ENCODE results near the gene ASGR1.
"Not testable (repeated sequence)": the region's sequence is repeated elsewhere in the genome, so short reads cannot be mapped to it uniquely, and the experiment has no call there.

ASGR1 gene

GRCh38 chr17:7131423-7131791 lies 47.8 kb downstream of the ASGR1 start:
- H3K4me3 ChIP-seq (ENCODE audit: low read depth, low read length), result no peak overlapping the region
- no peak for DNase-seq (ENCODE audit: low read depth)

- H3K4me3 ChIP-seq (ENCODE audit: low read depth, low read length), result no peak overlapping the region
- no peak for DNase-seq (ENCODE audit: low read depth)
Observed at GRCh38 chr17:7130621-7131422, 48.3 kb downstream of the ASGR1 start.

- H3K4me3 ChIP-seq (ENCODE audit: low read depth, low read length), result no peak overlapping the region
- no peak for DNase-seq (ENCODE audit: low read depth)
Observed at GRCh38 chr17:7129311-7129710, 49.9 kb downstream of the ASGR1 start.

DNA sequence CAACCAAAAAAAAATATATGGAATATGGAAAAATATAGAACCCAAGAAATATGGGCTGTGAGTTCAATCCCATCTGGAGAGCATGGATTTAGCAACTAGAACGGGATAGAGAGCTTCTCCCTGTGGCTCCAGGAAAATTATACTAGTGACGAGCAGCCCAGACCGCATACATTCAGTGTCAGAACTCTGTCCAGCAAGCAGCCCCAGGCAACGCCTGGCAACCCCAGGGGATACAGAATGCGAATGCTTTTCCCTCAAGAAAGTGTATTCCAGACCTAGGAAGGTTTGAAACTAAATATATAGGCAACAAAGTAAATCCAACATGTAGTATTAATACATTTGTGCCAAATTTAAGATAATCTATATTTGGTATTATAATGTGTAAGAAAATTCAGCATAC lies 51.0 kb downstream of the ASGR1 start:
- DNase-seq (ENCODE audit: low read depth), result no peak
- no peak overlapping the region for H3K4me3 ChIP-seq (ENCODE audit: low read depth, low read length)

GRCh38 chr17:7127501-7127900 lies 51.7 kb downstream of the ASGR1 start:
- not testable (repeated sequence) for H3K4me3 ChIP-seq (ENCODE audit: low read depth, low read length); DNase-seq (ENCODE audit: low read depth)

GRCh38 chr17:7126386-7126785 lies 52.8 kb downstream of the ASGR1 start:
- DNase-seq (ENCODE audit: low read depth); H3K4me3 ChIP-seq (ENCODE audit: low read depth, low read length): not testable (repeated sequence)

DNA sequence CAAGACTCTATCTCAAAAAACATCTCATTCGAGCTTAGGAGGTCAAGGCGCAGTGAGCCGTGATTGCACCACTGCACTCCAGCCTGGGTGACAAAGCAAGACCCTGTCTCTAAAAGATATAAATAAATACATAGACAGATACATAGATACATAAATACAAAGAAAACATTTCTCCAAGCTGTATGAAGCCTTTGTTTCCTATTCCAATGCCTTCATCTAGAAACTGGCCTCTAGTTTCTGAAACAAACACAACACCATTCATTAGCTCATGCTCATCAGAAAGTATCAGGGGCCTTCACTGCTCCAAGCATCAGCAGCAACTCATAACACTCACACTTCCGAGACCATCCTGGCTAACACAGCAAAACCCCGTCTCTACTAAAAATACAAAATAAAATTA lies 54.2 kb downstream of the ASGR1 start:
- no peak overlapping the region for H3K4me3 ChIP-seq (ENCODE audit: low read depth, low read length)
- no peak for DNase-seq (ENCODE audit: low read depth)

DNA sequence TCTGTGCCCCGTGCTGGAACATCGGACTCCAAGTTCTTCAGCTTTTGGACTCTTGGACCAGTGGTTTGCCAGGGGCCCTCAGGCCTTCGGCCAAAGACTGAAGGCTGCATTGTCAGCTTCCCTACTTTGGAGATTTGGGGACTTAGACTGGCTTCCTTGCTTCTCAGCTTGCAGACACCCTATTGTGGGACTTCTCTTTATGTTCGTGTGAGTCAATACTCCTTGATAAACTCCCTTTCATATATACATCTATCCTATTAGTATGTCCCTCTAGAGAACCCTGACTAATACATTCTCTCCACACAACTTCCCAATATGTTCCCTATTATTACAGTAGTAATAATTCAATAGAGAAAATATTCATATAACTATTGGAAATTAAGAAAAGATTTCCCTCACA lies 55.3 kb downstream of the ASGR1 start:
- no peak overlapping the region for H3K4me3 ChIP-seq (ENCODE audit: low read depth, low read length)
- no peak for DNase-seq (ENCODE audit: low read depth)

All from skeletal muscle cell (primary cell).